SK-N-SH (cell line): ENCODE data around the gene KCNIP4. TPM values are rescaled to one million over a fixed set of nuclear protein-coding genes. Genes with fewer than 3 reads are reported as not detected.

Experiments
- CTCF ChIA-PET: fragments of 300-600, 350-600 bp; formaldehyde crosslinking; extraction: SDS; loops from one replicate; lab custom pipeline; 2021; lab: Yijun Ruan, JAX
- POLR2A ChIA-PET: fragments of 350-600 bp; sonication (Branson Sonifier 250); formaldehyde crosslinking; extraction: SDS; loops from one replicate; lab custom pipeline; 2020; ENCODE audit warnings: antibody characterized with exemption, inconsistent platforms; lab: Yijun Ruan, JAX
- DNase-seq: peaks from one replicate; pipeline ENCODE4 v3.0.0; 2012
- H2AFZ ChIP-seq: fragments of 200-600 bp; sonication (generic); 2 replicates; pipeline ENCODE4 v1.8.1; 2016; ENCODE audit warnings: antibody characterized with exemption, mild to moderate bottlenecking, low read depth
- H3F3A ChIP-seq: fragments of 200-600 bp; sonication (generic); replicated peaks from 2 replicates; pipeline ENCODE3; 2016; ENCODE audit warnings: antibody characterized with exemption, mild to moderate bottlenecking; ENCODE audit not compliant: insufficient read depth
- H3K27ac ChIP-seq, 2 experiments: fragments of 200-500 bp in 1 of 2; fragments of 200-600 bp in 1 of 2; sonication (Bioruptor generic) in 1 of 2; sonication (generic), shearing (Covaris generic) in 1 of 2; 2 replicates each; pipeline versions ENCODE4 v1.5.1 to v1.6.1; 2014 to 2016; ENCODE audit warnings: low read depth in 2 of 2, inconsistent platforms in 1 of 2, low read length in 1 of 2, mild to moderate bottlenecking in 1 of 2, mixed read lengths in 1 of 2
- H3K27me3 ChIP-seq: fragments of 200-600 bp; sonication (generic), shearing (Covaris generic); 2 replicates; pipeline ENCODE4 v1.6.1; 2016; ENCODE audit warnings: mixed run types; ENCODE audit not compliant: insufficient read depth
- H3K36me3 ChIP-seq, 2 experiments: fragments of 200-500 bp in 1 of 2; fragments of 200-600 bp in 1 of 2; sonication (Bioruptor generic) in 1 of 2; sonication (generic) in 1 of 2; replicated peaks in 1 of 2; 2 replicates each; pipeline versions ENCODE3 to v1.5.1; 2014 to 2016; ENCODE audit warnings: low read length in 1 of 2, mild to moderate bottlenecking in 1 of 2; ENCODE audit not compliant: insufficient read depth in 2 of 2, control insufficient read depth in 1 of 2
- H3K4me1 ChIP-seq, 2 experiments: fragments of 200-500 bp in 1 of 2; fragments of 200-600 bp in 1 of 2; sonication (Bioruptor generic) in 1 of 2; sonication (generic), shearing (Covaris generic) in 1 of 2; 2 replicates each; pipeline versions ENCODE4 v1.5.1 to v1.6.1; 2014 to 2016; ENCODE audit warnings: low read depth in 1 of 2, low read length in 1 of 2, mixed run types in 1 of 2; ENCODE audit not compliant: insufficient read depth in 2 of 2, control insufficient read depth in 1 of 2
- H3K4me2 ChIP-seq: fragments of 200-600 bp; sonication (generic), shearing (Covaris generic); 2 replicates; pipeline ENCODE4 v1.6.1; 2017; ENCODE audit warnings: mixed run types
- H3K4me3 ChIP-seq, 2 experiments: fragments of 200-500 bp in 1 of 2; fragments of 200-600 bp in 1 of 2; sonication (Bioruptor generic) in 1 of 2; sonication (generic), shearing (Covaris generic) in 1 of 2; 2 replicates each; pipeline versions ENCODE4 v1.5.1 to v1.8.1; 2014 to 2016; ENCODE audit warnings: low read depth in 2 of 2, inconsistent platforms in 1 of 2, low read length in 1 of 2, mild to moderate bottlenecking in 1 of 2, mixed read lengths in 1 of 2, moderate library complexity in 1 of 2
- H3K79me2 ChIP-seq: fragments of 200-600 bp; sonication (generic); 2 replicates; pipeline ENCODE4 v1.8.1; 2017; ENCODE audit warnings: mild to moderate bottlenecking; ENCODE audit not compliant: insufficient read depth
- H3K9ac ChIP-seq: fragments of 200-600 bp; sonication (generic); 2 replicates; pipeline ENCODE4 v1.6.1; 2017; ENCODE audit warnings: mixed run types
- H3K9me2 ChIP-seq: fragments of 200-600 bp; sonication (generic); 2 replicates; pipeline ENCODE4 v1.6.1; 2017; ENCODE audit warnings: mixed run types
- H3K9me3 ChIP-seq: fragments of 200-600 bp; sonication (generic); 2 replicates; pipeline ENCODE4 v1.6.1; 2017; ENCODE audit warnings: mixed run types, mild to moderate bottlenecking, moderate library complexity
- H4K20me1 ChIP-seq: fragments of 200-600 bp; sonication (generic); 2 replicates; pipeline ENCODE4 v1.6.1; 2017; ENCODE audit warnings: mild to moderate bottlenecking, mixed run types; ENCODE audit not compliant: insufficient read depth
- FOSL2 ChIP-seq: IDR thresholded peaks from 2 replicates; pipeline ENCODE4 v1.4.0; 2012; ENCODE audit warnings: low read depth, mild to moderate bottlenecking, moderate library complexity, borderline replicate concordance
- FOXJ3 ChIP-seq: sonication (generic); formaldehyde crosslinking; IDR thresholded peaks from 2 replicates; pipeline ENCODE4 v1.5.1; 2020; ENCODE audit warnings: mild to moderate bottlenecking, missing genetic modification reagents
- FOXM1 ChIP-seq: IDR thresholded peaks from 2 replicates; pipeline ENCODE4 v1.4.0; 2012; ENCODE audit warnings: low read depth, mild to moderate bottlenecking
- GABPA ChIP-seq: IDR thresholded peaks from 2 replicates; pipeline ENCODE4 v1.4.0; 2012; ENCODE audit warnings: low read depth, mild to moderate bottlenecking
- GATA2 ChIP-seq: sonication (generic); formaldehyde crosslinking; IDR thresholded peaks from 2 replicates; pipeline ENCODE4 v1.5.0; 2020; ENCODE audit warnings: mild to moderate bottlenecking, missing genetic modification reagents
- JUND ChIP-seq: IDR thresholded peaks from 2 replicates; pipeline ENCODE4 v1.4.0; 2012
- NRF1 ChIP-seq: IDR thresholded peaks from 2 replicates; pipeline ENCODE4 v1.6.1; 2012; ENCODE audit warnings: low read depth, mild to moderate bottlenecking, low read length
- RAD21 ChIP-seq: IDR thresholded peaks from 2 replicates; pipeline ENCODE4 v1.6.1; 2012; ENCODE audit warnings: mild to moderate bottlenecking, low read length
- RCOR1 ChIP-seq: fragments of 150-350 bp; IDR thresholded peaks from 2 replicates; pipeline ENCODE4 v1.6.1; 2017; ENCODE audit warnings: antibody characterized with exemption, low read length
- SMC3 ChIP-seq: IDR thresholded peaks from 2 replicates; pipeline ENCODE4 v1.6.1; 2012; ENCODE audit warnings: low read depth, low read length, improper control_type of control experiment
- TAF1 ChIP-seq: IDR thresholded peaks from 2 replicates; pipeline ENCODE4 v1.6.1; 2012; ENCODE audit warnings: low read depth, mild to moderate bottlenecking, low read length, moderate library complexity, borderline replicate concordance
- YY1 ChIP-seq: IDR thresholded peaks from 2 replicates; pipeline ENCODE4 v1.4.0; 2012; ENCODE audit warnings: low read depth, mild to moderate bottlenecking
- WGBS: methylation state at CpG from one replicate; pipeline ENCODE4 v1.1.6; 2017; ENCODE audit warnings: low lambda C conversion rate; 5-methylcytosine and 5-hydroxymethylcytosine counted together
- polyA plus RNA-seq, 3 experiments: library from polyadenylated mRNA; depleted of rRNA; stranded (reverse); fragments of >200 nt; gene quantifications; 2 replicates each; pipeline ENCODE4 v1.2.3, GENCODE V29; 2012
- TF ChIP-seq, protein P1 (sequence below): fragments of 200-600 bp; sonication (generic); IDR thresholded peaks from 2 replicates; pipeline ENCODE4 v1.6.1; 2017; ENCODE audit warnings: antibody characterized with exemption, mild to moderate bottlenecking, moderate library complexity
- TF ChIP-seq, protein P2 (sequence below): fragments of 150-350 bp; IDR thresholded peaks from 2 replicates; pipeline ENCODE4 v1.6.1; 2017; ENCODE audit warnings: antibody characterized with exemption, low read length, low read depth, borderline replicate concordance
- TF ChIP-seq, protein P3 (sequence below): IDR thresholded peaks from 2 replicates; pipeline ENCODE4 v1.4.0; 2012; ENCODE audit warnings: low read depth, borderline replicate concordance
- TF ChIP-seq, protein P4 (sequence below): IDR thresholded peaks from 2 replicates; pipeline ENCODE4 v1.4.0; 2012; ENCODE audit warnings: low read depth
- TF ChIP-seq, protein P5 (sequence below): IDR thresholded peaks from 2 replicates; pipeline ENCODE4; 2012

KCNIP4 gene
- polyA plus RNA-seq, 1 of the 3 experiments (the other 2 are of a cell fraction), result 0.18 TPM

DNA sequence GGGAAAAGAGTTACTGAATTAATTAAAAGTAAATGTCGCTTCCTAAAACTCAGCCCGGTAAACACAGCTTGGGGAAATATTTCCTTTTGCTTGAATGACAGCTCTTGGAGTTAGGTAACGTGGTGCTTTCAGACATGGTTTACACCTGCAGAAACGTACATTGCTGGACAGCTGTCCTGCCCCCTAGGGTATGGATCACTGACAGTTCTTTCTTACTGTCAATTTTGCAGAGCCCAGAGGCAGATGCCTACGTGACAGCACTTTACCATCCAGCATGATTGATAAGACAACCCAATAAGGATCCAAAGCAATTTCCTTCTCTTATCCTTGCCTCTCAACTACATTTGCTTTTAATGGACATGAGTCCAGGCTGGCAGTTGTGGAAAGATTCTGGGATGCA, 913.8 kb downstream of the KCNIP4 start:
- no peak overlapping the region for H3K4me2 ChIP-seq
- no peaks in the 10 kb centered on the region for H3K27me3 ChIP-seq
- no peak overlapping the region for H3K9ac ChIP-seq
- H2AFZ ChIP-seq, result no peak overlapping the region
- H3K79me2 ChIP-seq, result no peaks in the 10 kb centered on the region
- 42% methylated on average over 5 of the region's 5 CpGs for WGBS
- TF ChIP-seq SMC3 (no peak), RCOR1 (no peak), RAD21 (no peak), FOSL2 (no peak), TAF1 (no peak), GABPA (no peak), GATA2 (CRISPR knock-in tag) (no peak), YY1 (no peak)
- TF ChIP-seq, protein P1, sequence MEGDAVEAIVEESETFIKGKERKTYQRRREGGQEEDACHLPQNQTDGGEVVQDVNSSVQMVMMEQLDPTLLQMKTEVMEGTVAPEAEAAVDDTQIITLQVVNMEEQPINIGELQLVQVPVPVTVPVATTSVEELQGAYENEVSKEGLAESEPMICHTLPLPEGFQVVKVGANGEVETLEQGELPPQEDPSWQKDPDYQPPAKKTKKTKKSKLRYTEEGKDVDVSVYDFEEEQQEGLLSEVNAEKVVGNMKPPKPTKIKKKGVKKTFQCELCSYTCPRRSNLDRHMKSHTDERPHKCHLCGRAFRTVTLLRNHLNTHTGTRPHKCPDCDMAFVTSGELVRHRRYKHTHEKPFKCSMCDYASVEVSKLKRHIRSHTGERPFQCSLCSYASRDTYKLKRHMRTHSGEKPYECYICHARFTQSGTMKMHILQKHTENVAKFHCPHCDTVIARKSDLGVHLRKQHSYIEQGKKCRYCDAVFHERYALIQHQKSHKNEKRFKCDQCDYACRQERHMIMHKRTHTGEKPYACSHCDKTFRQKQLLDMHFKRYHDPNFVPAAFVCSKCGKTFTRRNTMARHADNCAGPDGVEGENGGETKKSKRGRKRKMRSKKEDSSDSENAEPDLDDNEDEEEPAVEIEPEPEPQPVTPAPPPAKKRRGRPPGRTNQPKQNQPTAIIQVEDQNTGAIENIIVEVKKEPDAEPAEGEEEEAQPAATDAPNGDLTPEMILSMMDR, result no peak
- TF ChIP-seq, protein P2, sequence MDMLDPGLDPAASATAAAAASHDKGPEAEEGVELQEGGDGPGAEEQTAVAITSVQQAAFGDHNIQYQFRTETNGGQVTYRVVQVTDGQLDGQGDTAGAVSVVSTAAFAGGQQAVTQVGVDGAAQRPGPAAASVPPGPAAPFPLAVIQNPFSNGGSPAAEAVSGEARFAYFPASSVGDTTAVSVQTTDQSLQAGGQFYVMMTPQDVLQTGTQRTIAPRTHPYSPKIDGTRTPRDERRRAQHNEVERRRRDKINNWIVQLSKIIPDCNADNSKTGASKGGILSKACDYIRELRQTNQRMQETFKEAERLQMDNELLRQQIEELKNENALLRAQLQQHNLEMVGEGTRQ, result no peak
- TF ChIP-seq, all 33 proteins: peak for 0
- Histone ChIP-seq H3K9me3 (no peaks in the 10 kb centered on the region), H3K27ac (no peak overlapping the region), H3K4me3 (no peak overlapping the region), H3F3A (no peaks in the 10 kb centered on the region), H3K36me3 (no peaks in the 10 kb centered on the region), H4K20me1 (no peaks in the 10 kb centered on the region), H3K9me2 (no peaks in the 10 kb centered on the region), H3K4me1 (no peaks in the 10 kb centered on the region)
- no peak for DNase-seq
- CTCF ChIA-PET, result no interaction called here
- POLR2A ChIA-PET, result no interaction called here

DNA sequence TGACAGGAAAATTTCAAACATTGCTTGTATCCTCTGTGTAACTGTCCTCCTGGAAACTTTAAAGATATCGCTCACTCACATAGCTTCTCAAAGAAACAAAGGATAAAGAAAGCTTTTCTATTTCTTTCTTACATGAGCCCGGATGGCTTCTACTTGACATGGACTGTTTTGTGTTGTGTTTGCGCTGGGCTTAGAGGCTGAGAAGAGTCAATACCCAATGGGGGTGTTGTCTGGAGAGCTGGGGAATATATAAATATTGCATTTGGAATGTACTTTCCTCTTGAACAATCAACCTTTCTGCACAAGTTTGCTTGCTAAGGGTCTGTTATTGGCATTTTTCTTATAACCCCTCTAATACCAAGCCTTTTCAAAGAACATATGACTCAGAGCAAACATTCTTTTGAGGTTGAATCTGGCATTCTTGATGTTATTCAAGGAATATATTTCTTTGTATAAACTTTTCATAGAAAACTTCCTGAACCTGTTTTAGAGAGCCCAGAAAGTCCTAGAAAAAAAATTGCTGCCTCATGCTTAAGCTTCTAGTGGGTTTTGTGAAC, 916.4 kb downstream of the KCNIP4 start:
- CTCF ChIA-PET, result interaction anchor here (1.0 kb wide), 1 partner anchor 16 kb away, joined by 3 read pairs; no protein-coding TSS in a partner anchor
- no peaks in the 10 kb centered on the region for H3F3A ChIP-seq
- H3K9me2 ChIP-seq, result no peaks in the 10 kb centered on the region
- H3K4me1 ChIP-seq, result no peaks in the 10 kb centered on the region
- 62% methylated on average over 3 of the region's 3 CpGs for WGBS
- H3K36me3 ChIP-seq, result no peaks in the 10 kb centered on the region
- H3K9me3 ChIP-seq, result no peaks in the 10 kb centered on the region
- H3K27ac ChIP-seq, result no peak overlapping the region
- no peak overlapping the region for H3K9ac ChIP-seq
- POLR2A ChIA-PET, result no interaction called here
- H3K27me3 ChIP-seq, result no peaks in the 10 kb centered on the region
- H3K4me2 ChIP-seq, result no peak overlapping the region
- H2AFZ ChIP-seq, result no peak overlapping the region
- H4K20me1 ChIP-seq, result no peaks in the 10 kb centered on the region
- H3K79me2 ChIP-seq, result no peaks in the 10 kb centered on the region
- DNase-seq, result no peak
- no peak overlapping the region for H3K4me3 ChIP-seq
- no peak for TF ChIP-seq JUND
- TF ChIP-seq, protein P1, result no peak
- no peak for TF ChIP-seq NRF1
- TF ChIP-seq, protein P3, sequence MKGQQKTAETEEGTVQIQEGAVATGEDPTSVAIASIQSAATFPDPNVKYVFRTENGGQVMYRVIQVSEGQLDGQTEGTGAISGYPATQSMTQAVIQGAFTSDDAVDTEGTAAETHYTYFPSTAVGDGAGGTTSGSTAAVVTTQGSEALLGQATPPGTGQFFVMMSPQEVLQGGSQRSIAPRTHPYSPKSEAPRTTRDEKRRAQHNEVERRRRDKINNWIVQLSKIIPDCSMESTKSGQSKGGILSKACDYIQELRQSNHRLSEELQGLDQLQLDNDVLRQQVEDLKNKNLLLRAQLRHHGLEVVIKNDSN, result no peak
- TF ChIP-seq, protein P4, sequence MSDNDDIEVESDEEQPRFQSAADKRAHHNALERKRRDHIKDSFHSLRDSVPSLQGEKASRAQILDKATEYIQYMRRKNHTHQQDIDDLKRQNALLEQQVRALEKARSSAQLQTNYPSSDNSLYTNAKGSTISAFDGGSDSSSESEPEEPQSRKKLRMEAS, result no peak
- TF ChIP-seq, protein P5, sequence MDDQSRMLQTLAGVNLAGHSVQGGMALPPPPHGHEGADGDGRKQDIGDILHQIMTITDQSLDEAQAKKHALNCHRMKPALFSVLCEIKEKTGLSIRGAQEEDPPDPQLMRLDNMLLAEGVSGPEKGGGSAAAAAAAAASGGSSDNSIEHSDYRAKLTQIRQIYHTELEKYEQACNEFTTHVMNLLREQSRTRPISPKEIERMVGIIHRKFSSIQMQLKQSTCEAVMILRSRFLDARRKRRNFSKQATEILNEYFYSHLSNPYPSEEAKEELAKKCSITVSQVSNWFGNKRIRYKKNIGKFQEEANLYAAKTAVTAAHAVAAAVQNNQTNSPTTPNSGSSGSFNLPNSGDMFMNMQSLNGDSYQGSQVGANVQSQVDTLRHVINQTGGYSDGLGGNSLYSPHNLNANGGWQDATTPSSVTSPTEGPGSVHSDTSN, result no peak
- no peak for TF ChIP-seq FOXJ3
- TF ChIP-seq FOXM1, result no peak
